WERI-Rb-1 (cell line): Measurements from ENCODE around the gene APPL2.
"Not testable (repeated sequence)": the region's sequence is repeated elsewhere in the genome, so short reads cannot be mapped to it uniquely, and the experiment has no call there.

ENCODE experiments used
- DNase-seq: peaks from one replicate; pipeline ENCODE4 v3.0.0-alpha.2; 2020
- H3K27ac ChIP-seq: fragments of 250-450 bp; sonication (Bioruptor Pico); 2 replicates; pipeline ENCODE4 v1.5.1; 2020; ENCODE audit warnings: mild to moderate bottlenecking, moderate library complexity
- H3K27me3 ChIP-seq: fragments of 250-450 bp; sonication (Bioruptor Pico); 2 replicates; pipeline ENCODE4 v1.5.1; 2021; ENCODE audit warnings: mild to moderate bottlenecking, low read depth, moderate library complexity; ENCODE audit not compliant: insufficient read depth, severe bottlenecking
- H3K36me3 ChIP-seq: fragments of 250-450 bp; sonication (Bioruptor Pico); 2 replicates; pipeline ENCODE4 v1.5.1; 2020; ENCODE audit warnings: mild to moderate bottlenecking, moderate library complexity
- H3K4me3 ChIP-seq: 2 replicates; pipeline ENCODE4 v1.5.1; 2011; ENCODE audit warnings: low read depth, mild to moderate bottlenecking, control low read depth, low read length
- H3K9me3 ChIP-seq: fragments of 250-450 bp; sonication (Bioruptor Pico); 2 replicates; pipeline ENCODE4 v1.5.1; 2021; ENCODE audit warnings: mild to moderate bottlenecking, moderate library complexity; ENCODE audit not compliant: severe bottlenecking
- TF ChIP-seq, protein P1 (sequence below): IDR thresholded peaks from 2 replicates; pipeline ENCODE4 v1.5.1; 2011; ENCODE audit warnings: low read depth, mild to moderate bottlenecking, control low read depth, inconsistent platforms, low read length

APPL2 gene

DNA sequence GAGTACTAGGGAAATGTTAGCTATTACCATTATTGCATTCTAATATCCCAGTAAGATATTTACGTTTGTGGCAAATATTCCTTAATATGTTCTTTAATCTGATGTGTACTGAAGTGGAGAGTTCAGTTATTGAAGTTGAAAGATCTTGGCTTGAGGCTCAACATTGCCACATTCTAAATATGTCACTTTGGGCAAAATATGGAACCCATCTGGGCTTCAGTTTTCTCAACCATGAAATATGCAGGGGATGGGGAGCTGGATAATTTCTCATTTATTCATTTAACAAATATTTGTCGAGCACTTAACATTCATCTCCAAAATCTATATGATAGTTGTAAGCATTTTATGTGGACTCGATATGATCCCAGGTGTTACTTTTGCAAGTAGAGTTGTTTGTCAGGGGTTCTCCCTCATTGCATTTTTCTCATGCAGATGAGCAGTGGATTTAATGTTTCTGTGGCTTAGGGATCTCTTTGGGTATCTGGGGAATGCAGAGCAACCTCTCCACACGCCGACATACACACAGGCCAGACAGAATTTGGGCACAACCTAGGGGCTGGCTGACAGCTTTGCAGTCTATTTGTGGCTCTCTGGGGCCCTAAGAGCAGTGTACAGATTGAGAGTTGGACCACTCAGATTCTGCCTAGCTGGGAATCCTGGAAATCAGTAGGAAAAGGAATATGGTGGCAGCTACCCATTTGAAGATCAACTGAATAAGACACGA, 26.6 kb upstream of the APPL2 start:
- Histone ChIP-seq H3K27ac (no peak overlapping the region), H3K27me3 (no peaks in the 10 kb centered on the region), H3K4me3 (no peak overlapping the region), H3K36me3 (no peaks in the 10 kb centered on the region), H3K9me3 (no peaks in the 10 kb centered on the region)
- TF ChIP-seq, protein P1, sequence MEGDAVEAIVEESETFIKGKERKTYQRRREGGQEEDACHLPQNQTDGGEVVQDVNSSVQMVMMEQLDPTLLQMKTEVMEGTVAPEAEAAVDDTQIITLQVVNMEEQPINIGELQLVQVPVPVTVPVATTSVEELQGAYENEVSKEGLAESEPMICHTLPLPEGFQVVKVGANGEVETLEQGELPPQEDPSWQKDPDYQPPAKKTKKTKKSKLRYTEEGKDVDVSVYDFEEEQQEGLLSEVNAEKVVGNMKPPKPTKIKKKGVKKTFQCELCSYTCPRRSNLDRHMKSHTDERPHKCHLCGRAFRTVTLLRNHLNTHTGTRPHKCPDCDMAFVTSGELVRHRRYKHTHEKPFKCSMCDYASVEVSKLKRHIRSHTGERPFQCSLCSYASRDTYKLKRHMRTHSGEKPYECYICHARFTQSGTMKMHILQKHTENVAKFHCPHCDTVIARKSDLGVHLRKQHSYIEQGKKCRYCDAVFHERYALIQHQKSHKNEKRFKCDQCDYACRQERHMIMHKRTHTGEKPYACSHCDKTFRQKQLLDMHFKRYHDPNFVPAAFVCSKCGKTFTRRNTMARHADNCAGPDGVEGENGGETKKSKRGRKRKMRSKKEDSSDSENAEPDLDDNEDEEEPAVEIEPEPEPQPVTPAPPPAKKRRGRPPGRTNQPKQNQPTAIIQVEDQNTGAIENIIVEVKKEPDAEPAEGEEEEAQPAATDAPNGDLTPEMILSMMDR: no peak
- DNase-seq: no peak

DNA sequence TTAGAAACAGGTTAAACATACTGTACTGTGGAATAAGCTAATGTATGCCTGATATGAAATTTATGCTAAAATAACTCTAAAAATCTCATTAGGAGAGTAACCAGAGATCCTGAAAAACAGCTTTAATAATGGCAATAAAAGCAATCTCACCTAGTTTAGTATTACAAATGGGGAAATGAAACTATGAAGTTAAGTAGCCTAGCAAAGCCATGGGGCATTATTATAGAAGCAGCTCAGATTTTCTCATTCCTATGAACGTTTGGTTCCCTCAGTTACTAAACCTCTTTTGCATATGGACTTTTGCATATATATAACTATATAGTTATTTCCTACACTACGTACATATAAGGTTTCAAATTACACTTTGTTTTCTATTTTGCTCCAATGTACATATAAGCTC, 25.0 kb upstream of the APPL2 start:
- H3K9me3 ChIP-seq: no peaks in the 10 kb centered on the region
- TF ChIP-seq, protein P1: no peak
- no peaks in the 10 kb centered on the region for H3K36me3 ChIP-seq
- H3K27me3 ChIP-seq: no peaks in the 10 kb centered on the region
- DNase-seq: no peak
- H3K27ac ChIP-seq: no peak overlapping the region
- H3K4me3 ChIP-seq: no peak overlapping the region

- H3K27ac ChIP-seq: no peak overlapping the region
- no peaks in the 10 kb centered on the region for H3K36me3 ChIP-seq
- no peaks in the 10 kb centered on the region for H3K27me3 ChIP-seq
- no peaks in the 10 kb centered on the region for H3K9me3 ChIP-seq
- TF ChIP-seq, protein P1: no peak
- H3K4me3 ChIP-seq: no peak overlapping the region
- DNase-seq: no peak
Measured at GRCh38 chr12:105259226-105259625, 23.3 kb upstream of the APPL2 start.

- DNase-seq: no peak
- TF ChIP-seq, protein P1: no peak
- Histone ChIP-seq H3K27me3 (no peaks in the 10 kb centered on the region), H3K27ac (no peak overlapping the region), H3K9me3 (no peaks in the 10 kb centered on the region), H3K36me3 (no peaks in the 10 kb centered on the region), H3K4me3 (no peak overlapping the region)
Measured at GRCh38 chr12:105257321-105257728, 21.4 kb upstream of the APPL2 start.

DNA sequence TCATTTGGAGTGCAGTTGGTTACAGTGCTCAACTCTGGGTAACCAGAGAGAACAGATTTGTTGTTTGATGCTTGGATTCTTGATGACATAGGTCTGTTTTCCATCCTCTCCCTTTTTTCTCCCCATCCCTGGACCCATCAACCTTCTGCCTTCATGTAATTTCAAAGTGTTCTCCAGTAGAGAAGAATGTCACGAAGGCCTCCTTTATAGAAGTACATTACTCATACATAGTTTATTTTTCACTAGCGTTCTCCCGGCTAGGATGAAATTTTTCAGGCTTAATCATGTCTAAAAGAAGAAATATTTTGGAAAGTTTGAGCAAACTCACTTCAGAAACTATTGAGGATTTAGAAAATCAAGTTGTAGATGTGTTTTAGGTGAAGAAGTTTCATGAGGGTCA, 20.9 kb upstream of the APPL2 start:
- DNase-seq: no peak
- no peak overlapping the region for H3K27ac ChIP-seq
- H3K27me3 ChIP-seq: no peaks in the 10 kb centered on the region
- H3K9me3 ChIP-seq: no peaks in the 10 kb centered on the region
- no peak overlapping the region for H3K4me3 ChIP-seq
- no peaks in the 10 kb centered on the region for H3K36me3 ChIP-seq
- TF ChIP-seq, protein P1: no peak

- not testable (repeated sequence) for DNase-seq, H3K4me3 ChIP-seq
Measured at GRCh38 chr12:105256431-105256830, 20.5 kb upstream of the APPL2 start.

More at GRCh38 chr12:105256431-105256830, 20.5 kb upstream of the APPL2 start:
- H3K9me3 ChIP-seq, H3K36me3 ChIP-seq, H3K27me3 ChIP-seq, H3K27ac ChIP-seq: not testable (repeated sequence)
